HCT116 (cell line): ENCODE data around the gene ITGBL1. TPM values are rescaled to one million over a fixed set of nuclear protein-coding genes. Genes with fewer than 3 reads are reported as not detected.

Experiments
- ATAC-seq: fragments of 200-7000 bp; cut with Tn5 transposase; 2 replicates; pipeline ENCODE4 v1.9.1; 2020; ENCODE audit warnings: mild to moderate bottlenecking, moderate library complexity
- BruUV-seq: library from RNA; stranded (reverse); fragments of 400-500 nt; replicated peaks from 2 replicates; lab custom pipeline; 2021; lab: Mats Ljungman, UMichigan
- CTCF ChIA-PET: fragments of 300-600 bp; sonication (Branson Sonifier 250); formaldehyde crosslinking; loops from one replicate; lab custom pipeline; 2021; ENCODE audit warnings: antibody characterized with exemption; lab: Charles Lee
- POLR2A ChIA-PET: fragments of 300-600, 350-600 bp; sonication (Branson Sonifier 250); formaldehyde crosslinking; loops from one replicate; lab custom pipeline; 2021; ENCODE audit warnings: antibody characterized with exemption; lab: Charles Lee
- RAD21 ChIA-PET, 2 experiments: fragments of 300-600 bp; sonication (Branson Sonifier 250); formaldehyde crosslinking; loops; one replicate each; lab custom pipeline; 2023; ENCODE audit warnings: low total read pairs in 2 of 2; ENCODE audit not compliant: uncharacterized antibody in 2 of 2, unreplicated experiment in 2 of 2, low non-redundant PET in 1 of 2; lab: Charles Lee
- DNase-seq: peaks from one replicate; pipeline ENCODE4 v3.0.0-alpha.2; 2010; ENCODE audit warnings: low read depth, low spot score
- H2AFZ ChIP-seq: fragments of 200-600 bp; shearing (Covaris generic), sonication (generic); 2 replicates; pipeline ENCODE4 v1.6.1; 2017; ENCODE audit warnings: low read depth, mixed run types, mixed read lengths, antibody characterized with exemption, low read length; ENCODE audit not compliant: poor library complexity, severe bottlenecking
- H3K27ac ChIP-seq: 2 replicates; pipeline ENCODE4 v1.5.1; 2012; ENCODE audit warnings: low read depth, low read length
- H3K27me3 ChIP-seq: fragments of 200-600 bp; sonication (generic); 2 replicates; pipeline ENCODE4 v1.6.1; 2016; ENCODE audit warnings: mixed run types, low read length, mixed read lengths; ENCODE audit not compliant: insufficient read depth
- H3K36me3 ChIP-seq, 2 experiments: fragments of 200-500 bp in 1 of 2; fragments of 200-600 bp in 1 of 2; sonication (Bioruptor generic) in 1 of 2; sonication (generic) in 1 of 2; 2 replicates each; pipeline versions ENCODE4 v1.5.1 to v1.6.1; 2014 to 2016; ENCODE audit warnings: low read length in 2 of 2, inconsistent platforms in 1 of 2, mixed read lengths in 1 of 2, mixed run types in 1 of 2; ENCODE audit not compliant: insufficient read depth in 2 of 2, control insufficient read depth in 1 of 2
- H3K4me1 ChIP-seq, 2 experiments: fragments of 200-600 bp in 1 of 2; sonication (generic) in 1 of 2; 2 replicates each; pipeline versions ENCODE4 v1.5.1 to v1.6.1; 2012 to 2017; ENCODE audit warnings: low read length in 2 of 2, inconsistent platforms in 1 of 2, mild to moderate bottlenecking in 1 of 2, mixed read lengths in 1 of 2, mixed run types in 1 of 2, moderate library complexity in 1 of 2; ENCODE audit not compliant: insufficient read depth in 2 of 2, control insufficient read depth in 1 of 2
- H3K4me2 ChIP-seq: fragments of 200-600 bp; sonication (generic); 2 replicates; pipeline ENCODE4 v1.6.1; 2017; ENCODE audit warnings: mixed run types, low read length, mixed read lengths
- H3K4me3 ChIP-seq, 2 experiments: fragments of 200-600 bp in 1 of 2; sonication (generic) in 1 of 2; replicated peaks in 1 of 2; 2 replicates each; pipeline ENCODE4 v1.5.1; 2011 to 2016; ENCODE audit warnings: low read length in 2 of 2, control low read depth in 1 of 2, low read depth in 1 of 2, mild to moderate bottlenecking in 1 of 2, mixed read lengths in 1 of 2, mixed run types in 1 of 2
- H3K79me2 ChIP-seq: fragments of 200-600 bp; sonication (generic); 2 replicates; pipeline ENCODE4 v1.6.1; 2017; ENCODE audit warnings: mild to moderate bottlenecking, mixed run types, low read length, moderate library complexity, mixed read lengths; ENCODE audit not compliant: insufficient read depth
- H3K9ac ChIP-seq: fragments of 200-600 bp; sonication (generic); 2 replicates; pipeline ENCODE4 v1.6.1; 2016; ENCODE audit warnings: low read length, mixed read lengths
- H3K9me2 ChIP-seq: fragments of 200-600 bp; sonication (generic), shearing (Covaris generic); 2 replicates; pipeline ENCODE4 v1.6.1; 2017; ENCODE audit warnings: mixed run types, mild to moderate bottlenecking, moderate library complexity; ENCODE audit not compliant: insufficient read depth
- H3K9me3 ChIP-seq, 2 experiments: fragments of 200-500 bp in 1 of 2; fragments of 200-600 bp in 1 of 2; sonication (Bioruptor generic) in 1 of 2; sonication (generic) in 1 of 2; 2 replicates each; pipeline ENCODE4 v1.6.1; 2014 to 2017; ENCODE audit warnings: low read length in 2 of 2, mixed read lengths in 2 of 2, inconsistent platforms in 1 of 2, low read depth in 1 of 2, mild to moderate bottlenecking in 1 of 2, mixed run types in 1 of 2, moderate library complexity in 1 of 2; ENCODE audit not compliant: control insufficient read depth in 1 of 2, insufficient read depth in 1 of 2
- H4K20me1 ChIP-seq: fragments of 200-600 bp; sonication (generic), shearing (Covaris generic); 2 replicates; pipeline ENCODE4 v1.6.1; 2017; ENCODE audit warnings: mixed run types, mild to moderate bottlenecking, moderate library complexity; ENCODE audit not compliant: insufficient read depth
- EGR1 ChIP-seq: IDR thresholded peaks from 2 replicates; pipeline ENCODE4 v1.6.1; 2012; ENCODE audit warnings: low read depth
- EZH2 ChIP-seq: fragments of 200-600 bp; sonication (generic); IDR thresholded peaks from 2 replicates; pipeline ENCODE4 v1.6.1; 2017; ENCODE audit warnings: antibody characterized with exemption, mixed run types
- POLR2AphosphoS5 ChIP-seq: IDR thresholded peaks from 2 replicates; pipeline ENCODE4 v1.6.1; 2011; ENCODE audit warnings: mild to moderate bottlenecking, low read depth, low read length, moderate library complexity
- SIN3A ChIP-seq: IDR thresholded peaks from 2 replicates; pipeline ENCODE4 v1.6.1; 2012; ENCODE audit warnings: low read depth
- SP1 ChIP-seq: IDR thresholded peaks from 2 replicates; pipeline ENCODE4 v1.6.1; 2012; ENCODE audit warnings: low read depth
- SRF ChIP-seq: IDR thresholded peaks from 2 replicates; pipeline ENCODE4 v1.6.1; 2012; ENCODE audit warnings: low read depth
- TCF7L2 ChIP-seq: IDR thresholded peaks from 2 replicates; pipeline ENCODE4 v1.7.0; 2011; ENCODE audit warnings: borderline replicate concordance, inconsistent platforms; ENCODE audit not compliant: insufficient read depth, insufficient read length; ENCODE audit errors: extremely low read depth
- ZFX ChIP-seq: fragments of 450-650 bp; IDR thresholded peaks from 2 replicates; pipeline ENCODE4 v1.6.1; 2017
- intact Hi-C: fragments of 100-400 bp; cut with micrococcal nuclease; formaldehyde crosslinking; loops from 2 replicates; pipeline ENCODE4 v1.10.0; 2022
- total RNA-seq: library from RNA; stranded (reverse); gene quantifications from one replicate; pipeline ENCODE4 v1.2.1, GENCODE V29; 2021; ENCODE audit not compliant: unreplicated experiment
- TF ChIP-seq, protein P1 (sequence below): IDR thresholded peaks from 2 replicates; pipeline ENCODE4 v1.6.1; 2011; ENCODE audit warnings: mild to moderate bottlenecking, low read length, moderate library complexity; ENCODE audit not compliant: insufficient replicate concordance; ENCODE audit errors: extremely low read depth
- TF ChIP-seq, protein P2 (sequence below): IDR thresholded peaks from 2 replicates; pipeline ENCODE4 v1.6.1; 2012; ENCODE audit warnings: low read depth
- TF ChIP-seq, protein P3 (sequence below): IDR thresholded peaks from 2 replicates; pipeline ENCODE4 v1.6.1; 2012

ITGBL1 gene
- total RNA-seq, 1 experiment from 2014 or later, result 0.66 TPM

DNA sequence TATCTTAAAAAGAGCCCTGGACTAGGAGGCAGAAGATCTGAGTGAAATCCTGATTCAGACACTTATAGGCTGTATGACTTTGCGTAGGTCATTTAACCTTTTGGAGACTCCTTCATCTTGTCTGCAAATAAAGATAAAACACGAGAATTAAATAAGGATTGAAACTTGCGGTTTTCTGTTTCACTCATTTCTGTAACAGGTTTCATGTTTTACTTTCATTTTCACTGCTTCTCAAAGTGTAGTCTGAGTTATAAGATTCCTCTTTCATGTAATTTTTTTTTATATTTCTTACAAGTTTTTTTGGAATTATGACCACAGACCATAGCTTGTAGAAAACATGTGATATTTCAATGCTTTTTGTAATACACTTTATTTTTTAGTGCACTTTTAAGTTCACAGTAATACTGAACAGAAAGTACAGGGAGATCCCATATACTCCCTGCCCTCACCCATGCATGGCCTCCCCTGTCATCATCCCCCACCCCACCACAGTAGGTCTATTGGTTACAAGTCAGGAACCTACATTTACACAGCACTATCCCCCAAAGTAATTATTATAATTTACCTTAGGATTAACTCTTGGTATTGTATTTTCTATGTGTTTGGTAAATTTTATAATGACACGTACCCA lies 174.6 kb downstream of the ITGBL1 start (continued):
- TF ChIP-seq, protein P1, sequence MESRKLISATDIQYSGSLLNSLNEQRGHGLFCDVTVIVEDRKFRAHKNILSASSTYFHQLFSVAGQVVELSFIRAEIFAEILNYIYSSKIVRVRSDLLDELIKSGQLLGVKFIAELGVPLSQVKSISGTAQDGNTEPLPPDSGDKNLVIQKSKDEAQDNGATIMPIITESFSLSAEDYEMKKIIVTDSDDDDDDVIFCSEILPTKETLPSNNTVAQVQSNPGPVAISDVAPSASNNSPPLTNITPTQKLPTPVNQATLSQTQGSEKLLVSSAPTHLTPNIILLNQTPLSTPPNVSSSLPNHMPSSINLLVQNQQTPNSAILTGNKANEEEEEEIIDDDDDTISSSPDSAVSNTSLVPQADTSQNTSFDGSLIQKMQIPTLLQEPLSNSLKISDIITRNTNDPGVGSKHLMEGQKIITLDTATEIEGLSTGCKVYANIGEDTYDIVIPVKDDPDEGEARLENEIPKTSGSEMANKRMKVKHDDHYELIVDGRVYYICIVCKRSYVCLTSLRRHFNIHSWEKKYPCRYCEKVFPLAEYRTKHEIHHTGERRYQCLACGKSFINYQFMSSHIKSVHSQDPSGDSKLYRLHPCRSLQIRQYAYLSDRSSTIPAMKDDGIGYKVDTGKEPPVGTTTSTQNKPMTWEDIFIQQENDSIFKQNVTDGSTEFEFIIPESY, result no peak
- TF ChIP-seq ZFX (no peak), SIN3A (no peak), EZH2 (no peak), SP1 (no peak)
- TF ChIP-seq, protein P2, sequence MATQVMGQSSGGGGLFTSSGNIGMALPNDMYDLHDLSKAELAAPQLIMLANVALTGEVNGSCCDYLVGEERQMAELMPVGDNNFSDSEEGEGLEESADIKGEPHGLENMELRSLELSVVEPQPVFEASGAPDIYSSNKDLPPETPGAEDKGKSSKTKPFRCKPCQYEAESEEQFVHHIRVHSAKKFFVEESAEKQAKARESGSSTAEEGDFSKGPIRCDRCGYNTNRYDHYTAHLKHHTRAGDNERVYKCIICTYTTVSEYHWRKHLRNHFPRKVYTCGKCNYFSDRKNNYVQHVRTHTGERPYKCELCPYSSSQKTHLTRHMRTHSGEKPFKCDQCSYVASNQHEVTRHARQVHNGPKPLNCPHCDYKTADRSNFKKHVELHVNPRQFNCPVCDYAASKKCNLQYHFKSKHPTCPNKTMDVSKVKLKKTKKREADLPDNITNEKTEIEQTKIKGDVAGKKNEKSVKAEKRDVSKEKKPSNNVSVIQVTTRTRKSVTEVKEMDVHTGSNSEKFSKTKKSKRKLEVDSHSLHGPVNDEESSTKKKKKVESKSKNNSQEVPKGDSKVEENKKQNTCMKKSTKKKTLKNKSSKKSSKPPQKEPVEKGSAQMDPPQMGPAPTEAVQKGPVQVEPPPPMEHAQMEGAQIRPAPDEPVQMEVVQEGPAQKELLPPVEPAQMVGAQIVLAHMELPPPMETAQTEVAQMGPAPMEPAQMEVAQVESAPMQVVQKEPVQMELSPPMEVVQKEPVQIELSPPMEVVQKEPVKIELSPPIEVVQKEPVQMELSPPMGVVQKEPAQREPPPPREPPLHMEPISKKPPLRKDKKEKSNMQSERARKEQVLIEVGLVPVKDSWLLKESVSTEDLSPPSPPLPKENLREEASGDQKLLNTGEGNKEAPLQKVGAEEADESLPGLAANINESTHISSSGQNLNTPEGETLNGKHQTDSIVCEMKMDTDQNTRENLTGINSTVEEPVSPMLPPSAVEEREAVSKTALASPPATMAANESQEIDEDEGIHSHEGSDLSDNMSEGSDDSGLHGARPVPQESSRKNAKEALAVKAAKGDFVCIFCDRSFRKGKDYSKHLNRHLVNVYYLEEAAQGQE, result no peak
- TF ChIP-seq, protein P3, sequence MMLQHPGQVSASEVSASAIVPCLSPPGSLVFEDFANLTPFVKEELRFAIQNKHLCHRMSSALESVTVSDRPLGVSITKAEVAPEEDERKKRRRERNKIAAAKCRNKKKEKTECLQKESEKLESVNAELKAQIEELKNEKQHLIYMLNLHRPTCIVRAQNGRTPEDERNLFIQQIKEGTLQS, result no peak

DNA sequence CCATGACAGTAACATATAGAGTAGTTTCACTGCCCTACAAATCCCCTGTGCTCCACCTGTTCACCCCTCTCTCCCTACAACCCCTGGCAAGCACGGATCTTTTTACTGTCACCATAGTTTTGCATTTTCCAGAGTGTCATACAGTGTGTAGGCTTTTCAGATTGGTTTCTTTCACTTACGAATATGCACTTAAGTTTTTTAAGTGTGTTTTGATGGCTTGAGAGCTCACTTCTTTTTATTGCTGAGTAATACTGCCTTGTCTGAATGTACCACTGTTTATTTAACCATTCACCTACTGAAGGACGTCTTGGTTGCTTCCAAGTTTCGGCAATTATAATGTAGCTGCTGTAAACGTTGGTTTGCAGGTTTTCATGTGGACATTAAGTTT lies 175.1 kb downstream of the ITGBL1 start:
- Histone ChIP-seq H3K27me3 (no peaks in the 10 kb centered on the region), H4K20me1 (no peaks in the 10 kb centered on the region), H3K4me2 (no peak overlapping the region), H3K79me2 (no peaks in the 10 kb centered on the region), H3K27ac (no peak overlapping the region), H3K9me3 (peaks cover 0 to 6% of the 10 kb centered on the region in 2 experiments; a peak in 1 of 4 replicates), H3K9ac (no peak overlapping the region), H3K4me3 (no peak overlapping the region), H3K36me3 (no peaks in the 10 kb centered on the region), H3K4me1 (no peaks in the 10 kb centered on the region; a peak in 1 of 4 replicates), H2AFZ (no peak overlapping the region), H3K9me2 (no peaks in the 10 kb centered on the region)
- ChIA-PET CTCF (no interaction called here), POLR2A (no interaction called here), RAD21 (no interaction called here)
- BruUV-seq, result no TSS peak
- intact Hi-C loops, result no loop called here
- ATAC-seq (no peak), DNase-seq (no peak)
- TF ChIP-seq EZH2 (no peak), SRF (no peak), EGR1 (no peak), POLR2AphosphoS5 (no peak), TCF7L2 (no peak)
